GM18499 (cell line): ENCODE results near the gene INTS11.

Experiments
- ATAC-seq: cut with Tn5 transposase; IDR thresholded peaks from one replicate; pipeline ENCODE4 v1.9.1; 2021; ENCODE audit warnings: moderate number of reproducible peaks; ENCODE audit not compliant: insufficient read depth, unreplicated experiment

INTS11 gene

DNA sequence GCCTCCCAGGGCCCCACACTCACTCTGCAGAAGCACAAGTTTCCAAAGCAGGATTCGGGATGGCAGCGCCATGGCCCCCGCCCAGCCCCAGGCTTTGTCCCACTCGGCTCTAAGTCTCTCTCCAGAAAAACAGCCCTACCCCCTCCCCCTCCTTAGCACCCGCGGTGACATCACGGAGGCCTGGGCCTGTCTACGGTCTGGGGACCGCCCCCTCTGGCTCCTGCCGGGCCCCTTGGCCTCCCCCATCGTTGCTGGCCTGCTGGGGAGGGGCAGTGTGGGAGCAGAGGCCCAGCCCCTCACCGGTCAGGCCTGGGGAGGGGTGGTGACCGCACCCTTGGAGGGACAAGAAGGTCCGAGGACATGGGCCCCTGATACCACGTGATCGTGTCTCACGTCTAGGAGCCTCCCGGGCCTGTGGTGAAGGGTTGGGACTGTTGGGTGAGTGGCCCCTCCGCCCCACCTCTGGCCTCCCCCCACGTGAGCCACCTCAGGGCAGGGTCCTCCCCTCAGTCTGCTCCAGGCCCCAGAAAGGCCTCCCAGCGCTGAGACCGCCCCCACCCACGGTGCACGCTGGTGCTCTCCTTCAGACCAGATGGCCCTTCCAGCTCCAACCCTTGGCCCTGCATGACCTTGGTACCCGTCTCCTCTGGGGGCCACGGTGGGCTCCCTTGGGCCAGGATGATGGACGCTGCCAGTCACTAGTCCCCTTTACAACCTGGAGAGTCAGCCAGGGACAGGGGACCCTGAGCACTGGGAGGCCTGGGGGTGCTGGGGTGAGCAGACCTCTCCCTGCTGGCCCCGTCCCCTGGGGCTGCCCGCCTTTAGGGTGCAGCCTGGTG, 34.2 kb upstream of the INTS11 start, which contains the start of gene MXRA8:
MXRA8 (minus strand) TSS at position 123 of the 839 bp plus-strand sequence; CDS start at position 72, 51 bp downstream.
- ATAC-seq: no peak

DNA sequence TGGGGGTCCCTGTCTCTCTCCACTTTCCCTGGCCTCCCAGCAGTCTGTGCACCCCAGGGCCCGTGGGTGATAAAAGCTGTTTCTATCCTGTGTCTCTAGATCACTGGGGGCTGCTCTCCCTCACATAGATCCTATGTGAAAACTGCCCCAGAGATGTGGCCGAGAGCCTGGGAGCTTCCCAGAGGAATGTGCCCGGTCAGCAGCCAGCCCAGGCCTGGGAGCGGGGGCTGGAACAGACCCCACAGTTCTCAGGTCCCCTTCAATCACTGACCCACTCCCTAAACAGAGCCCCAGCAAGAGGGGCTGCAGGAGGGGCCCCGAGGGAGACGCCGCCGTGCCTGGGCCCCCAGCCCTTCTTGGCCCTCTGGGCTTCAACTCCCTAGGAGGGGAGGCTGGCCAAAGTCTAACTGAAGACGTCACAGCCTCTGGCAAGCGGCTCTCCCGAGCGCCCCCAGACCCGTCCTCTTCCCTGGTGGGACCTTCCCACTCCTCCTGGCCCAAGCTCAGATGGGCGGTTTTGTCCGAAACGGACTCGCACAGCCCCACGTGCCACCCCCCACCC, 33.5 kb upstream of the INTS11 start:
- no peak for ATAC-seq

DNA sequence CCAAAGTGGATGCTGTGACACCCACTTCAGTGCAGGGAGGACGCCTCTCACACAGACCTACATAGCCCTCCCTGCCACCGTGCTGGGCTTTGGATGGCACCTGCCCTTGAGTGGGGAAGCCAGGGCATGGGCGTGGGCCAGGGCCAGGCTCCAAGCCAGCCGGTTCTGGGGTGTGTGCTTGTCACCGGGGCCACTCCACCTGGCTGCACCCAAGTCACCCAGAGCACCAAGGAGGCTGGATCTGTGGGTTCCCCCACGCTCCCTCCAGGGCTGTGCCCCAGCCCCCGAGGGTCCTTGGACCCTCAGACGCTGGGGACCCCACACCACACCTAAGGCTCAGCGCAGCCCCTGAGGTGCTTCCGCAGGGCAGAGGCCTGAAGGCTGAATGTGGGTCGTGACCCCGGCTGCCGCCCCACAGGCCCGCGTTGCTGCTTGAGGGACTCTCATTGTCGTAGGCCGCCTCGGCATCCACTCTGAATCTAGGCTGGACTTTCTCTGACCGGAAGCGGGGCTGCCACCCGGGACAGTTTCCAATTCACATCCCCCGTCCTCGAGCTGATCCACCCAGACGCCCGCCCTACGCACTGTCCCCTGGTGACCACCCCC, 32.4 kb upstream of the INTS11 start:
- ATAC-seq: no peak

DNA sequence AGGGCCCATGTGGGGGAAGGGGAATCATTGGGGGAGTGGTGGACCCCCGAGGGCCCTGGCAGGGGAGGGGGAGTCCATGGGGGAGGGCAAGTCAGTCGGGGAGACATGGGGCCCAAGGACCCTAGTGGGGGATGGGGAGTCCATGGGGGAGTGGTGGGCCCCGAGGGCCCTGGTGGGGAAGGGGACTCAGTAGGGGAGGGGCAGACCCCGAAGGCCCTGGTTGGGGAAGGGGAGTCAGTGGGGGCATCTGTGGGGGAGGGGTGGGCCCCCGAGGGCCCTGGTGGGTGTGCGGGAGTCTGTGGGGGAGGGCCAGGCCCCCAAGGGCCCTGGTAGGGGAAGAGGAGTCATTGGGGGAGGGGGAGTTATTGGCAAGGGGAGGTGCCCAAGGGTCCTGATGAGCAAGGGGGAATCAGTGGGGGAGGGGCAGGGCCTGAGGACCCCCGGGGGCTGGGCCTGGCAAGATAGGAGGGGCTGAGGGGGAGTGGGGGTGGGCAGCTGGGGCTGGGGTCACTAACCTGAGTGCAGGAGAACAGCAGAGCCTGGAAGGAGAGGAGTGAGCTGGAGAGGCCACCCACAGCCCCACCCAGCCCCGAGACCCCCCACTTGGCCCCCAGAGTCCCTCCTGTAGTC, 31.8 kb upstream of the INTS11 start:
- ATAC-seq: no peak

DNA sequence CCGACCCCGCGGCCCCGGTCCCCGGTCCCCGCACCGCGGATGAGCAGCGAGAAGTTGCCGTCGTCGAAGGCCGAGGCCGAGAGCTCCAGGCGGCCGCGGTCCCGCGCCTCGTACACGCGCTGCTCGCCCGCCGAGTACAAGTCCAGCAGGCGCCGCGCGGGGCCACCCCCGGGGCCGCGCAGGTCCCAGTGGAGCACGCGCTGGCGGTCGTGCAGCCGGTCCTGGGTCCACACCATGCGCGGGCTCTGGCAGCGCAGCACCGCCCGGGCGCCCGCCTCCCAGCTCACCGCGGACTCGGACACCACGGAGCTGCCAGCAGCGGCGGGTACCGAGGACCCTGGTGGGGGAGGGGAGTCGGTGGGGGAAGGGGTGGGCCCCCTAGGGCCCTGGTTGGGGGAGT, 31.0 kb upstream of the INTS11 start:
- ATAC-seq: no peak

DNA sequence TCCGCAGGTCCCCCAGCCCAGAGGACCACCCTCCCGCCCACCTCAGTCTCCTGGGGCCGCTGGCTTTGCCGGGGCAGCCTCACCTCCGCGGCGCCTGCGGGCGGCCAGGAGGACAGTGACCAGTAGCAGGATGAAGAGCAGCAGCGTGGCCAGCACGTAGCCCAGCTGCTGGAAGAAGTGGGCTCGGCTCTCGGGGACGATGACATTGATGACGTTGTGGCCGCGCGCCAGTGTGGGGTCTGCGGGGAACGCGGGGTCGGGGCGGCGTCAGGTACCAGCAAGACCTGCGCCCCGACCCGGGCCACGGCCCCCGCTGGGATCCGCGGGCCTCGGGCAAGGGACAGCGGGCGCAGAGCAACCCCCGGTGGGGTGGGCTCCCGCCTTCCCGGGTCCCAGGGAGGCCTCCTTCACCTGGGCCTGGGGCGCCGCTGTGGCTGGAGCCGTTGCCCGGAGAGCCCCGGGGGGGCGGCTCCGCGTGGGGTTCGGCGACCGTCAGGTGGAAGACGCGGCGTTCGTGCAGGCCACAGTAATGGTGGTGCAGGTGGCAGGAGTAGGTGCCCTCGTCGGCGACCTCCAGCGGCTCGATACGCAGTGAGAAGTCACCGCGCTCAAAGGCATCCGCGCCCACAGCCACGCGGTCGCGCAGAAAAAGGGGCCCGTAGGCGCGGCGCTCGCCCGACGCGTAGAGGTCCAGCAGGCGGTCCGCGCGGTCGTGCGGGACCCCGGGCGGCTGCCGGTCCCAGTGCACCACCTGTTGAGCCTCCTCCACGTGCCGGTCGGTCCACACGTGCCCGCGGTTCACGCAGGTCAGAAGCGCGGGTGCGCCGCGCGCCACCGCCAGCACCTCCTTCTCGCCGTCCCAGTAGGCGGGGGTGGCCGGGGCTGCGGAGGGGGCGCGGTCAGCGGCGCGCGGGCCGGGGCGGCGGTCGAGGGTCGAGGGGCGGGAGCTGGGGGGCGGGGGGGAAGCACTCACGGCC, 30.1 kb upstream of the INTS11 start:
- ATAC-seq: no peak

DNA sequence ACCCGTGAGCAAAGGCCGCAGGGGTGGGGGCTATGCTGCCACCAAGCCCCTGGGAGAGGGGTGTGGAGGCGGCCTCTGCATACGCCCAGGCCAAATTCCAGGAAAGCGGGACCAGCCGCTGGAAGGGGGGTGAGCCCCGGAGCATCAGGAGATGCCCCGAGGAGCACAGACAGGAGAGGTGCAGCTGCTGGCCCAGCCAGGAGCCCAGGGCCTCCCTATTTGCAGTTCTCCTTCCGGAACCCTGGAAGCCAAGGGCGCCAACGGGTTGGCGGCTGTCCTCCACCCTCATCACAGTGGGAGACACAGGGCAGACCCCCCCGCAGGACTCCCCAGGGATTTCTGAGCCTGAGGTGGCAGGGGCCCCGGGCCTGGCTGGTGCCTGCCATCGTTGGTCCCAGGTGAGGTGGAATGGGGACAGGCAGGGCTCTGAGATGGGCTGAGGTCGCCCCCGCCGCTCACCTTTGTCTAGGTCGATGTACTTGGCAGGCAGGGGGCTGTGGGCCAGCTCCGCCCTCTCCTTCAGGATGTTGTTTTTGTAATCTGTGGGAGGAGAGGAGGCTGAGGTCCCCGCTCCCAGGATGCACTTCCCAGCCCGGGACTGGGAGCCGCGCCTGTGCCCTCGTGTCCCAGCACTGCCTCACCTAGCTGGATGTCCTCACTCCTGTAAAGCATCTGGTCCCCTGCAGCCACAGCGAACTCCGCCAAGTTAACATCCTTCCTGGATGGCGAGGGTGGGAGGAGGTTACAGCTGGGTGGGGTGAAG, 29.1 kb upstream of the INTS11 start:
- no peak for ATAC-seq

DNA sequence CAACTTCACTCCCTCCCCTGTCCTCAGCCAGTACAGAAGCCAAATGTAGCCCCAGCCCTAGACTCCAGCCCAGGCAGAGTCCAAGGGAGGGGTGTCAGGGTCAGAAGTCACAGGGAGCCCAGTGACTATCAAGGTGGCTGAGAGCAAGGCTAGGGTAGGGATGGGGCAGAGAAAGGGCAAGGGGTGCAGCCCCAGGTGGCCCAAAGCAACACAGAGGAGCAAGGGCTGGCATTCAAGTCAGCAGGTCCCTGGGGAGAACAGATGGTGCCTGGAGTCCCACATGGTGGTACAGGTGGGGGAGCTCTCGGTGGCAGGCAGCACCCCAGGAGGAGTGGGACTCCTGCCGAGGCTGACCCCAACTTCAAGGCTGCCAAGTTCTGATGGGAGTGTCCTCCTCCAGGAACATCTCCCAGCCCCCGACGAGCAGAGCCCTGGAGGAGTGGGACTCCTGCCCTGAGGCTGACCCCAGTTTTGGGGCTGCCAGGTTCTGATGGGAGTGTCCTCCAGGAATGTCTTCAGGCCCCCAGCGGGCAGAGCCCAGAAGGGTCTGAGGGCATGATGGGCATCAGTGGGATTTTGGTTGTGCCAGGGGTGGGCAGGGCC, 28.4 kb upstream of the INTS11 start:
- no peak for ATAC-seq

DNA sequence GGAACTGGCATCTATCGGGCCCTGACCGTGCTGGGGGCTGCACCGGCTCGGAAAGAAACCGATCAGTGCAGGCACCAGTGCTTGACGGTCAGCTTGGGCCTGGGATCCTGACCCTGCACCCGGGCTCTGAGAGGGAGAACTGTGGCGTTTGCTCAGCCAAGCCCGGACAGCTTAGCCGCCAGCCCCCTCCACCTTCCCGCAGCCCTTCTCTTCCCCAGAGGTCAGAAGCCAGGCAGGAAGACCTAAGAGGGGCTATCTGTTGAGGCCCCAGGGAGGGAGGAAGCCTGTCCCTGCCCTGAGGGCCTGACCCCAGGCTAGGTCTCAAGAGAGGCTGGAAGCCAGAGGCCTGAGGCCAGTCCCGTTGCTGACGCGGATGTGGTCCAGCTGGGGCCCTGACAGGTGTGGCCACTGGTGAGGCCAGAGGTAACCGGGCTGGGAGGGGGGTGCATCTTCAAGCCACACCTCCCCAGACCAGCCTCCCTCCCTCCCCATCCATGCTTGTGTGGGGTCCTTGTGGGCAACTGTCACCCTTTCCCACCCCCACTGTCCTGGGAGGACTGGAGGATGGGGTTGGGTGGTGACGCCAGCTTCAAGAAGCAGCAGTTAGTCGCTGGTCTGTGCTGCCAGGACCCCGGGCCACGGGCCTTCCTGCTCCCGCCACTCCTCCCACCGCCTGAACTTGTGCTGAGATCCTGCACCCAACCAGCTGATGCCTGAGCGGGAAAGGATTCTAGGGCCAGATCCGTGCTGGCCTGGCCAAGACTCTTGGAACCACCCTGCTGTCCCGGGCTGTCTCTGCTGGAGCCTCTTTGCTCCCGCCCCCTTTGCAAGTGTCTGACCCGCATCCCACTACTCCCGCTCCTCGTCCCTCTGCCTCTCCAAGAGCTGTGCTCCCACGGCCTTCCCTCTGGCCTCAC, 27.3 kb upstream of the INTS11 start:
- no peak for ATAC-seq

DNA sequence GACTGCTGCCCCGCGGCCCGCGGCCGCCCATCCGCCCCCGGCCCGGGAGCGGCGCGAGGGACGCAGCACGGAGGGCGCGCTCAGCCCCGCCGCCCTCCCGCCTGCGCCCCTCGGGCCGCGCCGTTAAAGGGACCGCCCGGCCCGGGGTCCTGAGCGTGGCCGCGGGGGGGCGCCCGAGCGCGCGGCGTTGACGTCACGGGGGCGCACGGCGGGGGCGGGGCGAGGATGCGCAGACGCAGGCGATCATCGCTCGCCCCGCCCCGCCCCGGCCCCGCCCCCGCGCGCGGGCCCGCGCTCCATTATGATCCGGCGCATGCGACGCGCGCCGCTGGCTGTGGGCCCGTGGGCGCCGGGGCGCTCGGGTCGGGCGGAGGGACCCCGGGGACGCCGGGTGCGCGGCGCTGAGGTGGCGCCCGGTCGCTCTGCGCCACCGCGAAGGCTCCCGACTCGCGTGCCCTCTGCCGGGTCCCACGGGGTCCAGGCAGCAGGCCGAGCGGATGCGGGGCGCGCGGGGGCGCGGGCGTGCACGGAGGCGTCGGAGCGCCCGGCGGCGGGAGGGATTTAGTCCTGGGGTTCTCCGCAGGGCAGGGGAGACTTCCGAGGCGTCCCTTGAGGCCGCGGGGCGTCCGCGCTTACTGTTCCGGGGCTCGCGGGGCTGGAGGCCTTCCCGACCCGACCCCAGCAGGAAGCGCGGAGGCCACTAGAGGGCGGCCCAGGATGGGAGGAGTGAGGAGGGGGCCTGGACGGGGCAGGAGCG, 25.0 kb upstream of the INTS11 start, which contains the start of gene DVL1:
DVL1 (minus strand) TSS at position 163 of the 757 bp plus-strand sequence. CDS start 353 bp downstream, outside the sequence.
- ATAC-seq: no peak

DNA sequence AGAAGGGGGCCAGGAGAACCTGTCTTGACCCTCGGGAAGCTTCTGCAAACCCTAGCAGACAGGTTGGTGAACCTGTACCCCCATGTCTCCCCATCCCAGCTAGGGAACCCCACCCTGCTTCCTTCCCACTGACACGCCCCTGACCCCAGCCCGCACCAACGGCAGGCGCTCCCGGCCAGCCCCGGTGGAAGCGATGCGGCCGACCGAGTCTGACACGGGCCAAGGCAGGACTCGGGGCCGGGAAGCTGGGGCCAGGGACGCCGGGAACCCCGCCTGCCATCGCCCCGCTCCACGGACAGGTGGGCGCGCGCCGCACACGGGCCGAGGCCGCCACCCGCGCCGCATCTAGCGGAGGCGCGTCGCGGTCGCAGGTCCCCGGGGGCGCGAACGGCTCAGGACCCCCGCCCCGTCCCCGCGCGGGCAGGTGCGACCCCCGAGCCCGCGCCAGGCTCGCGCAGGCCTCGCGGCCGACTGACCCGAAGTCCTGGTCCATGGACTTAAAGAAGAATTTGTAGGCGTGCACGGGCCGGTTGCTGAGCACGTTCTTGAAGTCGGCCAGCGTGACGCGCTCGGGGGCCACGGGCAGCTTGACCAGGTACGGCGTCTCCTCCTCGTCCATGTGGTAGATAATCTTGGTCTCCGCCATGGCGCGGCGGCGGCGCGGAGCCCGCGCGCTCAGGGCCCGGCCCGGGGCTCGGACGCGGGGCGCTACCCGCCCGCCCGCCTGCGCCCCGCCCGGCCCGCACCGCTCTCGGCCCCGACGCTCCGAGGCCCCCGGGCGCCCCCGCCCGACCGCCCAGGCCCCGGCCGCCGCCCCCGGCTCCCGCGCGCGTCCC, 24.2 kb upstream of the INTS11 start:
- no peak for ATAC-seq

DNA sequence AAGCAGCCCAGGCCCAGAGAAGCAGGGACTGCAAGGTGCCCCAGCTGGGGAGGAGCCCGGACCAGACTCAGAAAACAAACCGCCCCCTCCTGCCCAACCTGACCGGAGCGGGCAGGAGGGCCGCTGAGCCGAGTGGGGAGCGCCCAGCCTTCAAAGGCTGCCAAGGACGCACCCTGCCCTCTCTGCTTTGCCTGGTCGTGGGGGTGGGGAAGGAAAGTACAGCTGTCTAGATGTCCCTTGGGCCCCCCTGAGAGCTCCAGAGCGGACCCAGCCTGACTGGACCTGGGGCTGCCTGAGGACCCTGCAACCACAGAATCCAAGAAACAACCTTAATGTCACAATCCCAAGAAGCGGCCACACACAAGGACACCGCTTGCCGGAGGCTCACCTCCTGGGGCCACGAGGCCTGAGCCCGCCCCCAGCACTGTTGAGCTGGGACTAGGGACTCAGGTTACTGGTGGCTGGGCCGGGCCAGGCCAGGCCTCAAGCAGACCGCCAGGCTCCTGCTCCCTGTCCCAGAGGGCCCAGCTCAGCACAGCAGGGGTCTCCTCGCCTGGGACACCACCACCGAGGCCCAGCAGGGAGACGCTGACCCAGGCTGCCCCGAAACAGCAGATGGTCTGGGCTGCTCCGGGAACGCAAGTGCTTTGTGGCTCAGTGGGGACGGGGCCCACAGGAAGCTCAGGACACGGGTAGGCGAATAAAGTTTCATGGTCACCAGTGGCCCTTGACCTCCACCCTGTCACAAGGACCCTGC, 23.4 kb upstream of the INTS11 start:
- ATAC-seq: no peak

DNA sequence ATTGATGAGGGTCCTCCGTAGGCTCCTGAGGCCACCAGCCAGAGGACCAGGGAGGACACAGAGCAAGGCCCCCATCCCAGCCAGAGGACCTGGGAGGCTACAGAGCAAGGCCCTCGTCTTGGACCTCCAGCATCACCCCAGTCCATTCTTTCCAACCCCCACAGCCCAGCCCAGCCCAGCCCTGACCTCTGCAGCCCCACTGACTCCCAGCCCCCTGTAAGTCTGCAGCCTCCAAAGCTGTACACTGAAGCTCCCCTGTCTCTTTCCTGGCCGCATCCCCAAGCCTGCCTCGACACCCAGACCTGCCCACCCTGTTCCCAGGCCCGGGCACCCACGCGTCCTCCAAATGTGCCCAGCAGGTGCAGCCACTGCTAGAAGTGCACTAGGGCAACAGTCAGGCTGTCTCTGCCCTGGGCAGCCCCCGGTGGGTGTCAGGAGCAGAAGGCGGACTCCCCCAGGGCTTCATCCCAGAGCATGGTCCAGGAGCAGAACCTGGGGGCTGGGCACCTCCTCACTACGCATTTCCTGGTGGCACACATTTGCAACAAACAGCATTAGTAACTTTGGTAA, 22.7 kb upstream of the INTS11 start:
- no peak for ATAC-seq

DNA sequence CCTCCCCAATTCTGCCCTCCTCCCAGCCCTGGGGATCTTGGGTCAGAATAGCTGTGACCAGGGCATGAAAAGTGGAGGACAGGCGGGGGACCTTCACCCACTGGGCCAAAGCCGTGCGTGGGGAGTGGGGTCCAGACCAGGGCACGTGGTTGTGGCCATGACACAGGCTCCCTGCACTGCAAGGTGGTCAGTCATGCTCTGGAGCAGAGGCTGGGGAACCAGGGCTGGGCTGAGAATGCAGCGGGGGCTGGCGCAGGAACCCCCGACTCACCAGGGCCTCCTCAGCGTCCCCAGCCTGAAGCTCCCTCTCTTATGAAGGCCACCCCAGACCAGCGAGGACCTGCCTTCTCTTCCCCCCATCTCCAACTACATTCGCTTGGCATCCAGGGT, 22.0 kb upstream of the INTS11 start:
- no peak for ATAC-seq

DNA sequence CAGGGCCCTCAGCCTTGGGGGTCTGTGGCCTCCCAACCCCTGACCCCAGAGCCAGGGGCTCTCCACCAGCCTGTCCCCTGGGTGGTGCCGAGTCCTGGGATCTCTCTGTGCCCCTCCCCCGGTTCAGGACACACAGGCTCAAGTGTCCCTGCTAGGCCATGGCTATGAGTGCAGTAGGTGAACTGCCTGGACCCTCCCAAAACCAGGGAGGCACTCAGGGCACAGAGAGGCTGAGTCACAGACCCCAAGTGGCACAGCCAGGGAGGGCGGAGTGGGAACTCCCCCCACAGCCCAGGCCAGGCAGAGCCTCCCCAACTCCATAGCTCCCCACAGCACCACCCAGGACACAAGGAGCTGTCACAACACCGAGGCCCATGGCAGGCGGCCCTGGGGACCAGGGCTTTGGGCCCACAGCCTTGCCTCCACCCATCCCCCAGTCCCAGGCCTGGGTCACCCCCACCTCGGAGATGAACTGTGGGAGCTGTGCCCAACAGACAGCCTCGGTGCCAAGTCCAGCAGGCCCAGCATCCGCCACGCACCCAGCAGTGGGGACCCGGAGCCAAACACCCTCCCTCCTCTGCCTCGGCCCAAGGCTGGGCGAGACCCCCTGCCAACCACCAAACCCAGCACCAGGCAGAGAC, 21.5 kb upstream of the INTS11 start:
- ATAC-seq: no peak
